Gastrocnemius medialis (tissue), 4 donors: ENCODE results near the gene TMEM33.

Experiments used
- CTCF ChIP-seq, 5 experiments: fragments of 450-650 bp in 3 of 5; fragments of 200-600 bp in 2 of 5; sonication (generic) in 2 of 5; IDR thresholded peaks in 4 of 5; conservative IDR thresholded peaks in 1 of 5; 1 replicate in 4 of 5; 2 replicates in 1 of 5; pipeline ENCODE4 v1.5.1; 2016 to 2019; ENCODE audit warnings: antibody characterized with exemption in 5 of 5, mild to moderate bottlenecking in 3 of 5, moderate library complexity in 3 of 5
- POLR2A ChIP-seq, 2 donors: fragments of 450-650 bp; IDR thresholded peaks; one replicate each; pipeline ENCODE4 v1.6.1; 2017; ENCODE audit warnings: antibody characterized with exemption in 2 of 2, mild to moderate bottlenecking in 2 of 2, moderate library complexity in 2 of 2

GRCh38 chr4:41985151-41985550 lies 49.9 kb downstream of the TMEM33 start:
- no peak for TF ChIP-seq POLR2A (IDR thresholded peaks at IDR 0.05)
- TF ChIP-seq CTCF (IDR thresholded peaks at IDR 0.05 in 4 of 5, conservative IDR thresholded peaks at IDR 0.05 in 1 of 5), result no peak
